Dedifferentiated amniotic fluid mesenchymal stem cell (primary cell): Measurements from ENCODE around the gene NECTIN1.

Source experiments
- DNase-seq: peaks from one replicate; pipeline ENCODE4 v3.0.0-alpha.2; 2016; ENCODE audit errors: extremely low spot score

The NECTIN1 gene

GRCh38 chr11:119673052-119673758 lies 55.8 kb downstream of the NECTIN1 start:
- no peak for DNase-seq

- no peak for DNase-seq
Observed at GRCh38 chr11:119672597-119672996, 56.4 kb downstream of the NECTIN1 start.

- no peak for DNase-seq
Observed at GRCh38 chr11:119671561-119672015, 57.4 kb downstream of the NECTIN1 start.

- DNase-seq: no peak
Observed at GRCh38 chr11:119671051-119671450, 57.9 kb downstream of the NECTIN1 start.

GRCh38 chr11:119669487-119669886 lies 59.5 kb downstream of the NECTIN1 start:
- DNase-seq: no peak

GRCh38 chr11:119668676-119669075 lies 60.3 kb downstream of the NECTIN1 start:
- DNase-seq: no peak

- peak; percentile 29 for DNase-seq
Observed at GRCh38 chr11:119666463-119667131, 62.4 kb downstream of the NECTIN1 start.

- DNase-seq: no peak
Observed at GRCh38 chr11:119666061-119666460, 62.9 kb downstream of the NECTIN1 start.

- no peak for DNase-seq
Observed at GRCh38 chr11:119664701-119665420, 64.1 kb downstream of the NECTIN1 start.

- DNase-seq: no peak
Observed at GRCh38 chr11:119664063-119664572, 64.9 kb downstream of the NECTIN1 start.

GRCh38 chr11:119663279-119663678 lies 65.7 kb downstream of the NECTIN1 start:
- no peak for DNase-seq

GRCh38 chr11:119661226-119661625 lies 67.8 kb downstream of the NECTIN1 start:
- DNase-seq: no peak

GRCh38 chr11:119659971-119660723 lies 68.9 kb downstream of the NECTIN1 start:
- no peak for DNase-seq

GRCh38 chr11:119652907-119653659 lies 75.9 kb downstream of the NECTIN1 start:
- no peak for DNase-seq

GRCh38 chr11:119651802-119652584 lies 77.0 kb downstream of the NECTIN1 start:
- no peak for DNase-seq

- no peak for DNase-seq
Observed at GRCh38 chr11:119650251-119650650, 78.7 kb downstream of the NECTIN1 start.

- no peak for DNase-seq
Observed at GRCh38 chr11:119647254-119647653, 81.7 kb downstream of the NECTIN1 start.

- DNase-seq: no peak
Observed at GRCh38 chr11:119645018-119645417, 84.0 kb downstream of the NECTIN1 start.

GRCh38 chr11:119644502-119644901 lies 84.5 kb downstream of the NECTIN1 start:
- DNase-seq: no peak

GRCh38 chr11:119643876-119644225 lies 85.1 kb downstream of the NECTIN1 start:
- DNase-seq: no peak
